ENCODE measurements around the gene PALS2. TPM values are rescaled to one million over a fixed set of nuclear protein-coding genes. Genes with fewer than 3 reads are reported as not detected.

PALS2 gene
- total and polyA plus RNA-seq, 5 donors: 1.3 to 25.3 (median 16.0) TPM

- no peaks in the 10 kb centered on the region for H3K27me3 ChIP-seq (ENCODE audit: control insufficient read depth, insufficient read depth)
- intact Hi-C loops (cut with DNase I): no loop called here
- no peaks in the 10 kb centered on the region for H3K9me3 ChIP-seq (ENCODE audit: control insufficient read depth, low read length)
- 87% methylated on average over 2 of the region's 2 CpGs for WGBS
- H3K4me1 ChIP-seq (ENCODE audit: control insufficient read depth, insufficient read depth, low read length): no peaks in the 10 kb centered on the region
- H3K4me3 ChIP-seq (ENCODE audit: low read length): no peak overlapping the region
- no peak for DNase-seq
- H3K27ac ChIP-seq (ENCODE audit: low read length): no peak overlapping the region
- ATAC-seq: no peak
These were observed 44.8 kb downstream of the PALS2 start for GRCh38 chr7:24617957-24618616.

GRCh38 chr7:24619978-24620377, 46.7 kb downstream of the PALS2 start:
- no peak for ATAC-seq

GRCh38 chr7:24622646-24623182, 49.5 kb downstream of the PALS2 start:
- intact Hi-C loops (cut with DNase I): no loop called here
- Histone ChIP-seq H3K27me3 (ENCODE audit: control insufficient read depth, insufficient read depth) (no peaks in the 10 kb centered on the region), H3K27ac (ENCODE audit: low read length) (no peak overlapping the region), H3K4me3 (ENCODE audit: low read length) (no peak overlapping the region), H3K4me1 (ENCODE audit: control insufficient read depth, insufficient read depth, low read length) (no peaks in the 10 kb centered on the region), H3K9me3 (ENCODE audit: control insufficient read depth, low read length) (no peaks in the 10 kb centered on the region)
- ATAC-seq (no peak), DNase-seq (no peak)
- 18% methylated on average over 1 of the region's 1 CpG for WGBS

More at GRCh38 chr7:24619978-24620377, 46.7 kb downstream of the PALS2 start:
- Histone ChIP-seq H3K4me3 (ENCODE audit: low read length) (no peak overlapping the region), H3K4me1 (ENCODE audit: control insufficient read depth, insufficient read depth, low read length) (no peaks in the 10 kb centered on the region), H3K27ac (ENCODE audit: low read length) (no peak overlapping the region), H3K9me3 (ENCODE audit: control insufficient read depth, low read length) (no peaks in the 10 kb centered on the region), H3K27me3 (ENCODE audit: control insufficient read depth, insufficient read depth) (no peaks in the 10 kb centered on the region)
- no peak for DNase-seq
- intact Hi-C loops (cut with DNase I): no loop called here
- WGBS: 91% methylated on average over 3 of the region's 3 CpGs

Other genes with a start within 250 kb of the PALS2 start
- 1 to 10 TPM; 5.1 to 9.9 (median 6.4) TPM for gene GSDME, start 184.0 kb downstream of the PALS2 start, total RNA-seq
- 4.9 TPM for gene GSDME, start 184.0 kb downstream of the PALS2 start, polyA plus RNA-seq

All from right cardiac atrium (tissue), 5 donors.